Mucosa of stomach (tissue), 1 donor: ENCODE data around the gene SPEF1.
A peak's percentile ranks its signal among the peaks of the same experiment; 100 is the strongest.

Experiments
- H3K27me3 ChIP-seq: one replicate; pipeline ENCODE4 v1.7.0; 2013; ENCODE audit warnings: mild to moderate bottlenecking, low read length; ENCODE audit not compliant: control insufficient read depth, insufficient read depth
- H3K36me3 ChIP-seq: one replicate; pipeline ENCODE4 v1.7.0; 2013; ENCODE audit warnings: low read length; ENCODE audit not compliant: control insufficient read depth, insufficient read depth
- H3K4me1 ChIP-seq: one replicate; pipeline ENCODE4 v1.7.0; 2013; ENCODE audit warnings: mild to moderate bottlenecking, low read length; ENCODE audit not compliant: control insufficient read depth, insufficient read depth
- H3K4me3 ChIP-seq: one replicate; pipeline ENCODE4 v1.7.0; 2013; ENCODE audit warnings: low read length
- H3K9ac ChIP-seq: one replicate; pipeline ENCODE4 v1.7.0; 2013; ENCODE audit warnings: mild to moderate bottlenecking, low read length, moderate library complexity
- H3K9me3 ChIP-seq: one replicate; pipeline ENCODE4 v1.7.0; 2013; ENCODE audit warnings: mild to moderate bottlenecking, low read length, moderate library complexity; ENCODE audit not compliant: control insufficient read depth
- donor health status: Pancreatic carcinoma.

The SPEF1 gene

GRCh38 chr20:3784216-3784853 is 3.1 kb upstream of the SPEF1 start:
- Histone ChIP-seq H3K36me3 (no peaks in the 10 kb centered on the region), H3K4me3 (no peak overlapping the region), H3K27me3 (peaks cover 4% of the 10 kb centered on the region), H3K9ac (no peak overlapping the region), H3K9me3 (no peaks in the 10 kb centered on the region), H3K4me1 (peaks cover 42% of the 10 kb centered on the region)

- H3K27me3 ChIP-seq = peaks cover 11% of the 10 kb centered on the region
- H3K36me3 ChIP-seq = no peaks in the 10 kb centered on the region
- H3K9ac ChIP-seq = no peak overlapping the region
- H3K9me3 ChIP-seq = no peaks in the 10 kb centered on the region
- H3K4me1 ChIP-seq = peaks cover 39% of the 10 kb centered on the region
- no peak overlapping the region for H3K4me3 ChIP-seq
These were observed 2.4 kb upstream of the SPEF1 start for GRCh38 chr20:3783511-3784195.

GRCh38 chr20:3783068-3783489 is 1.8 kb upstream of the SPEF1 start:
- no peak overlapping the region for H3K9ac ChIP-seq
- no peaks in the 10 kb centered on the region for H3K9me3 ChIP-seq
- H3K27me3 ChIP-seq = peaks cover 17% of the 10 kb centered on the region
- H3K4me3 ChIP-seq = no peak overlapping the region
- H3K36me3 ChIP-seq = no peaks in the 10 kb centered on the region
- H3K4me1 ChIP-seq = peaks cover 42% of the 10 kb centered on the region

- H3K4me1 ChIP-seq = peaks cover 47% of the 10 kb centered on the region
These were observed 1.3 kb upstream of the SPEF1 start for GRCh38 chr20:3782597-3782996.

GRCh38 chr20:3778976-3779375 is 2.3 kb downstream of the SPEF1 start:
- peaks cover 32% of the 10 kb centered on the region for H3K4me1 ChIP-seq
- H3K4me3 ChIP-seq = no peak overlapping the region
- no peak overlapping the region for H3K9ac ChIP-seq
- no peaks in the 10 kb centered on the region for H3K9me3 ChIP-seq
- H3K27me3 ChIP-seq = peaks cover 28% of the 10 kb centered on the region
- H3K36me3 ChIP-seq = no peaks in the 10 kb centered on the region

More at GRCh38 chr20:3782597-3782996, 1.3 kb upstream of the SPEF1 start:
- H3K9ac ChIP-seq = no peak overlapping the region
- no peaks in the 10 kb centered on the region for H3K9me3 ChIP-seq
- H3K4me3 ChIP-seq = no peak overlapping the region
- H3K27me3 ChIP-seq = peaks cover 22% of the 10 kb centered on the region
- no peaks in the 10 kb centered on the region for H3K36me3 ChIP-seq

DNA sequence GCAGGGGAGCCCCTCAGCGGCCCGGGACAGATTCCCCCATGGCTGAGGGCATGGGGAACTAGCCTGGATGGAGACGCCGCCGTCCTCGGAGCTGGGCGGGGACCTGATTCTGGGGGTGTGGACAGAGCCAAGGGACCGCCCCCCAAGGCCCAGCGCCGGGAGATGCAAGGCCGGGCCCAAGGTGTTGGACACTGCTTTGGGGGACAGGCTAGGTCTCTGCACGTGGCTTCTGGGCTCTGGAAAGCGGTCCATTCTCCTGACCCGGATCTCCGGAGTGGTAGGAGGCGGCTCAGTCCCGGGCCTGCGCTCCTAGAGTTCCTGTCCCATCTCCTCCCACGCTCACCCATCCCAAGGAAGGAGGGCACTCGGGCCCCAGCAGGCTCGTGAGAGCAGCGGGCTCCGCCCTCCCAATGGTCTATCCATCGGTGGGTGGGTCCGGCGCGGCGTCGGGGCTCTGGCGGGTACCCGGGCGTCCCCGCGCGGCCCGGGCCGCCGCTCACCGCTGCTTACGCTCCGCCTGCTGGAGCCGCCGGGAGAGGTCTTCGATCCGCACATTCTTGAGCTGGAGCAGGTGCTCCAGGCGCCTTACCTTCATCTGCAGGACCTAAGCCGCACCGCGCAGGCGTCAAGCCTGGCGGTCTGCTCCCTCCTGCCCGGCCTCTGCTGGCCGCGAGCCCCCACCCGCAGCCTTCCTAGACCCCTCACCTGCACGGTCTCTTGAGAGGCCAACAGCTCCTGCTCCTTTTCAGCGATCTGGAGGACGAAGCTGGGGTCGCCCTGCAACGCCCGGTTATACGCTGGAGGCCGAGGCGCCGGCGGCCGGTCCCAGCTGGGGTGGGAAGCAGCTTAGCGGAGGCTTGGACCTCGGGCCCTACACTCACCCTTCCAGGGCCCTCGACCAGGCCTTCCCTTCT is 3.3 kb downstream of the SPEF1 start:
- Histone ChIP-seq H3K9me3 (no peaks in the 10 kb centered on the region), H3K36me3 (no peaks in the 10 kb centered on the region), H3K9ac (peak overlapping the region; percentile 54), H3K4me1 (peaks cover 22% of the 10 kb centered on the region), H3K27me3 (peaks cover 28% of the 10 kb centered on the region), H3K4me3 (peak overlapping the region; percentile 49)

- peaks cover 22% of the 10 kb centered on the region for H3K4me1 ChIP-seq
- H3K36me3 ChIP-seq = no peaks in the 10 kb centered on the region
- peak overlapping the region; percentile 49 for H3K4me3 ChIP-seq
- H3K9me3 ChIP-seq = no peaks in the 10 kb centered on the region
- peak overlapping the region; percentile 54 for H3K9ac ChIP-seq
- H3K27me3 ChIP-seq = peaks cover 28% of the 10 kb centered on the region
These were observed 3.9 kb downstream of the SPEF1 start for GRCh38 chr20:3777381-3777715.

- Histone ChIP-seq H3K27me3 (peaks cover 28% of the 10 kb centered on the region), H3K4me1 (peaks cover 18% of the 10 kb centered on the region), H3K9ac (no peak overlapping the region), H3K4me3 (no peak overlapping the region), H3K36me3 (no peaks in the 10 kb centered on the region), H3K9me3 (no peaks in the 10 kb centered on the region)
These were observed 5.7 kb downstream of the SPEF1 start for GRCh38 chr20:3775457-3776108.

DNA sequence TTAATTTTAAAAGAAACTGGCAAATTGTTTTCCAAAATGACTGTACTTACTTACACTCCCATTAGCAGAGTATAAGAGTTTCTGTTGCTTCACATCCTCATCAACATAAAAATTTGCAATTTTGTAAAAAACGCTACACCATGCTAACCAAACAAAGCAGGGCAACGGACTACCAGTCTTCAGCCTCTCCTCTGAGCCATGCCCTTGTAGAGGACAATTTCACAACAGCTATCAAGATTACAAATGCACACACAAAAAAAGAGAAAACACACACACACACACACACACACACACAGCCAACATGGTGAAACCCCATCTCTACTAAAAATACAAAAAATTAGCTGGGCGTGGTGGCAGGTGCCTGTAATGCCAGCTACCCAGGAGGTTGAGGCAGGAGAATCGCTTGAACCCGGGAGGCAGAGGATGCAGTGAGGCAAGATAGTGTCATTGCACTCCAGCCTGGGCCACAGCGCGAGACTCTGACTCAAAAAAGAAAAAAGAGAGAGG is 9.6 kb downstream of the SPEF1 start:
- H3K36me3 ChIP-seq = no peaks in the 10 kb centered on the region
- H3K9ac ChIP-seq = no peak overlapping the region
- no peaks in the 10 kb centered on the region for H3K27me3 ChIP-seq
- H3K9me3 ChIP-seq = no peaks in the 10 kb centered on the region
- H3K4me3 ChIP-seq = no peak overlapping the region
- peaks cover 17% of the 10 kb centered on the region for H3K4me1 ChIP-seq

DNA sequence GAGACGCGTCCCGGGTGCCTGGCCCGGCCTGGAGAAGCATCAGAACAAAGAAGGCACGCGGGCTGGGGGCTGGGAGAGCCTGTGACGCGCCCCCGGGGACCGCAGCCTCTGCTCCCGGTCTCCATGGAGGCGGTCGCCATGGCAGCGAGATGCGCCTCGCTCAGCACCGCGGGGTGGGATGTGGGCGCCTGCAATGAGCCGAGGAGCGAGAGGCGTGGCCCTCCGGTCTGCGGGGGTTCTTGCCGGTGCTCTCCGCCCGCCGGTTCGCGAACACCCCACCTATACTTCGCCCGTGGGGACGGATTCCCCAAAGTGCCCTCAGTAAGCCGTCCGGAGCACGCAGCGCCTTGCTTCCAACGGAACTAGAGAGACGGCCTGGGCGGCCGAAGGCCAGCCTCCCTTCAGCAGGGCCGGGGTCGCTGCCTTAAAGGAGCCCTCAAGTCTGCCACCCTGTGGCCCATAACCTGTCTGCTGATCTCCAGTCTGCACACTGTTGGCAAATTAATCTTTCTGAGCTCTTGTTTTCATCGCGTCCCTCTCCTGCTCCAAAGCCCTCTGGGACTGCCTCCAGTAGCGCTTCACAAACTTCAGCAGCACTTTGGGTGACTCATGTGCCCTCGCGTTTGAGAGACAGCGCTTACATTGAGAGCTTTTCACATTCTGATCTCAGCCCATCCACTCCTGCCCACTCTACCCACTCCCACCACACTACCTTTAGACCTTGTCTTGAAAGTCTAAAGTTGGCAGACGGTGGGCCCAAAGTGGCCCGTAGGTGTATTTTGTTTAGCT is 12.7 kb downstream of the SPEF1 start:
- Histone ChIP-seq H3K27me3 (no peaks in the 10 kb centered on the region), H3K9me3 (no peaks in the 10 kb centered on the region), H3K4me3 (peak overlapping the region; percentile 77), H3K36me3 (no peaks in the 10 kb centered on the region), H3K9ac (peak overlapping the region; percentile 90), H3K4me1 (peaks cover 30% of the 10 kb centered on the region)
